GM19035 (cell line): ENCODE data around the gene MAP3K14.
"Not testable (repeated sequence)": the region's sequence is repeated elsewhere in the genome, so short reads cannot be mapped to it uniquely, and the experiment has no call there.

Source experiments
- ATAC-seq: cut with Tn5 transposase; IDR thresholded peaks from one replicate; pipeline ENCODE4 v1.9.1; 2021; ENCODE audit not compliant: unreplicated experiment

Gene MAP3K14

DNA sequence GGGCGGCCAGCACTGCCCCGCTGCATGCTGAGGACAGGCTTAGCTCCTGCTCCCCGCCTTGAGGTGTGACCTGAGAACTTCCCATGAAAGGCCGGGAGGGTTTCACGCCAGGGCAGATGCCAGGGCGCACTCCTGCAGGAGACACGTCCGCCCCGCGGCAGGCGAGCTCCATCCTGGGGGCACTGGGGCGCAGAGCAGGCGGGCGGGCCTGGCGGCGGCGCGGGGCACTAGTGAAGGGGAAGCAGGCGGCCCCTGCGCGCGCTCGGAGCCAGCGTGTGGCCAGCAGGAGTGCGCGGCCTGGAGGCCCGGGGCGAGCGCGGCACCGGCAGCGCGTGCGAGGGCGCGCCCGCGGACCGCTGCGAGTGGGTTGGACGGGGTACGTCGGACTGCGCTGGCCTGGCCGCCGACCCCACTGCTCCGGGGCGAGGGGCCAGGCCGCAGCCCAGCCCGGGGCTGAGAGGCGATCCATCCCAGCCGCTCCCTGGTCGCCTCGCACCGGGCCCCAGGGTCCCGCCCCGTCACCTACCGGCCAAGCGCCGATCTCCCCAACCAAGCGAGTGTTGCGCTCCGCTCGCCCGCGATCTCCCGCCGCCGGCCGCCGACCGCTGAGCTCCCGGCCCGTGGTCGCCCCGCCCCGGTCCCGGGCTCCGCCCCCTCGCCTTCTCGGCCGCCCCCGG is at the start of gene MAP3K14:
Gene MAP3K14 (minus strand): TSS at position 587 of the 677 bp plus-strand sequence. CDS start 26,275 bp downstream, outside the sequence.
- no peak for ATAC-seq

DNA sequence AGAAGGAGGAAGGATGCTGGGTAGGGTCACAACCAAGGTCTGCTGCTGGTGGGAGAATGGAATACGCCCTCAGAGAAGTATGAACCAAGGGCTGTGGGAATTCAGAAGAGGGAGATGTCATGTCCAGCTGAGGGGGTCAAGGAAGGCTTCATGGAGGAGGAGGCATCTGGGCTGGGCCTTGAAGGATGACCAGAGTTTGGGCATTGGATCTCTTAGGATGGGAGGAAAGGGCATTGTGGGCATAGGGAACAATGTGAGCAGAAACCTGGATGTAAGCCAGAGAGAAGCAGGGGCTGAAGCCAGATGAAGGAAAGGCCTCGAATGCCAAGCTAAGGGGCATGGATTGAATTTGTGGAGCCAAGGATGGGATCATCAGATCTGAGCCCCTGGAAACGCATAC is 49.2 kb upstream of the MAP3K14 start:
- ATAC-seq = no peak

DNA sequence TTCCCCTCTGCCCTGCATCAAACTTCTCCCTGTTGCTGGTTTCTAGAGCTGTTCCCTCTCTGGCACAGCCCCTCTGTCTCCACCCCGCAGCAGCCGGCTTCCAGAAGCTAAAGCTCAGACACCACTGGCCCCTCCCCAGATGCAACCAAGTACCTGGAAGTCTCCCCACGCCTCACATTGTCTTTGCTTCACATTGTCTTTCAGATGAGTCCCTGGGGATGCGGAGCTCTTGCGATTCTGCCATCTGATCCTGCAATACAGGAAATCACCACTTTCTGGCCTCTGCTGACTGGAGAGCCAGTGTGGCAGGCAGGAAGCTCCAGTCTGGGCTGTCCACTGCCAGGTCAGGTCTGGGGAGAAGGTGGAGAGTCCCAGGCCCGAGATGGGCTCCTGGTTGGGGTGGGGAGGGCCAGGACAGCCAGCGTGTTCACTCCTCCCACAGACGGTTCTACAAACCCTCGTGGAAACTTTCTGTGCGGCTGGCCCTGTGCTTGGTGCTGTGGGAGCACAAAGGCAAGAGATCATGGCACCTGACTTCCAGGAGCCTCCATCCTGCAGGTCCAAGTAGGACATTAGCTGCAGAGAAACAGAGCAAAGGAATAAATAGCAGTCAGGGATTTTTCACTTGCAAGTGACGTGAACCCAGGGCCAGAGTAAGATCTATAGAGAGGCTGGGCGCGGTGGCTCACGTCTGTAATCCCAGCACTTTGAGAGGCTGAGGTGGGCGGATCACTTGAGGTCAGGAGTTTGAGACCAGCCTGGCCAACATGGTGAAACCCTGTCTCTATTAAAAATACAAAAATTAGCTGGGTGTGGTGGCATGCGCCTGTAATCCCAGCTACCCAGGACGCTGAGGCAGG is 47.9 kb upstream of the MAP3K14 start:
- no peak for ATAC-seq

DNA sequence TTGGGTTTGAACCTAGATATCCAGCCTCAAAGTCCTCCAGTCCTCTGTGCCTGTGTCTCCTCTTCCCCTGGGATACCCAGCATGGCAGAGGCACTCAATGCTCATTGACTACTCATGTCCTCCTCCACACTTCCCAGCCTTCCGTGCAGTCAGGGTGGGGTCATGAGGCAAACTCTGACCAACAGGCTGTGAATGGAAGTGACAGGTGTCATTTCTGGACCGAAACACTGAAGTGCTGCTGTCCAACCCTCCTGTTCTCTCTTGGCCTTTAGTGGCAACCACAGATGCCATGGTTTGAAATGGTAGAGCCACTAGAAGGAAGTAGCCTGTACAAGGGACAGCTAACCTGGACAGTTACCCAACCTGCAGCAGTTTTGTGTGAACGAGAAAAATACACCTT is 46.7 kb upstream of the MAP3K14 start:
- ATAC-seq = no peak

DNA sequence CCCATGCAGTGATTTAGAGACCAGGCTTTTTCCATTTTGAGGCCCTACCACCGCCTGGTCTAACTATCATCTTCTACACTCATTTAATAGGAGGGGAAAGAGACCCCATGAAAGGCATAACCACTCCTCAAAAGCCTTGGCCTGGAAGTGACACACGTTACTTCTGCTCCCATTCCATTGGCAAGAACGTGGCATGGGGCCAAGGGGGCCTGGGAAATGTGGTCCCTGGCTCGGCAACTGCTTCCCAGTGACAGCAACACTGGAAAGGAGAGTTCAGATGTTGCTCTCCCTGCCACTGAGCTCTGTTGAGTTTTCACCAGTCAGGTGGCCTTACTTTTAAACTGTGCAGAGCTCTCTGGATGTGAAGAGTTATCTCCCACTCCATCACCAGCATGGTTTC is 45.2 kb upstream of the MAP3K14 start:
- ATAC-seq = no peak

DNA sequence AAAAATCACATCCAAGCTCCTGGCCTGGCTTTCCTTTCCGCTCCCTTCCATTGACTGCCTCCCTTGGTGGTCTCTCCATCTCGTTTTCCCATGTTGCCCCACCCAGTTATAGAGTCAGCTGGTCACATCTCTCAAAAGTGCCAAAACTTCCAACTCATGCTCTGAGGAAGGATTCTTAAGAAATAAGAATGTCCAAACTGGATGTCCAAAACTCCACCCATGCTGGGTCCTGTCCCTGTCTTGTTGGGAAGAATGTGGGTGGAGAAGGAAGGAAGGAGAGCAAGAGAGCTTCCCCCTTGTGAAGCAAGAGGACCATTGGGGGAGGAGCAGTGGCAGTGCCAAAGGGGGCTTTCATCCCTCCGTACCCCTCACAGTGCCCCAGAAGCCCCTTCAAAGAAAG is 44.6 kb upstream of the MAP3K14 start:
- ATAC-seq = no peak

DNA sequence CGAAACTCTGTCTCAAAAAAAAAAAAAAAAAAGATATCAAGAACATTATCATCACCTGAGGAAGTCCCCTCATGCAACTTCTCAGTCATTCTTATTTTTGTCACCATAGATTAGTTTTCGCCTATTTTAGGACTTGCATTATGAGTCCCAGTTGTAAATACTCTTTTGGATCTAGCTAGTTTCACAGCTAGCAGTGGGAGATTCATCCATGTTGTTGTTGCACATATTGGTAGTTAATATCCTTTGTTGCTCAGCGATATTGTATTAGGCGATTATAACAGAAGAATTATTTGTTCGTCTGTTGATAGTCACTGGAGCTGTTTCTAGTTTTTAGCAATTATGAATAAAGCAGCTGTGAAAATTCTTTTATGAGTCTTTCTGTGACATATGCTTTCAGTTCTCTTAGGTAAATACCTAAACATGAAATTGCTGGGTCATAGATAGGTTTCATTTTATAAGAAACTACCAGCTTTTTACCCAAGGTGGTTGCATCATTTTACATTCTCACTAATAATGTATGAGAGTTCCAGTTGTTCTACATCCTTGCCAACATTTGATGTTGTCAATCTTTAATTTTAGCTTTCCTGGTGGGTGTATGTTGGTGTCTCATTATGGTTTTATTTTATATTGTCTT is 40.7 kb upstream of the MAP3K14 start:
- ATAC-seq = no peak

DNA sequence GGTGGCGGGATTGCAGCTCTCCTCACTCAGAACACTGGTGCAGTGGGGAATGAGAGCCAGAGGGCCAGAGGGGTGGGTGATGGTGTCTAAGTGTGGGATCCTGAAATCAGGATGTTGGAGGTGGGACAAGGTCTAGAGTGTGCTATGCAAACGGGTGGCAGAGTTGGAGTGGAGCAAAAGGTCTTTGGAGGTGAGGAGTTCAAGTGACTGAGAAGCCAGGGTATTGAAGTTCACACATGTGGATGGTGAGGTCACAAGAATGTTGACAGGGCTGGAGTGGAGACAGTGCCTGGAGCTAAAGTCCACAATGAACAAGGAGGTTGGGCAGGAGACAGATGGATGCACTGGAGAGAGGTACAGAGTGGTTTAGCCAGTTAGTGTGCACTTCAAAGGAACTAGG is 38.3 kb upstream of the MAP3K14 start:
- no peak for ATAC-seq

DNA sequence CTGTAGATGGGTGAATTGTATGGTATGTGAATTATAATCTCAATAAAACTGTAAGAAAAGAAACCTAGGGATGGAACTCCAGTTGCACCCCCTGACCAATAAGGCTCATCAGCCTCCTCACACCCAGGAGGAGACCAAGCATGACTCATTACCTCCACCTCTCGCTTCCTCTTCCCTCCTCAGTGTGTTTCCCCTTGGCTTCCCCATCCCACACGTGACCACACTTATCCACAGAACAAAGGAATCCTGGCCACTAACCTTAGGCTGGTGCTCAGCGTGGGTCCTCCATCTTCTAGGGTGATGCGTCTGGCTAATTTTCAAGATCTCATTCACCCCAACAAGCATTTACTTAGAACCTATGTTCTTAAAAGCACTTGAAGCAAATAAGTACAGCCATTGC is 36.2 kb upstream of the MAP3K14 start:
- no peak for ATAC-seq

DNA sequence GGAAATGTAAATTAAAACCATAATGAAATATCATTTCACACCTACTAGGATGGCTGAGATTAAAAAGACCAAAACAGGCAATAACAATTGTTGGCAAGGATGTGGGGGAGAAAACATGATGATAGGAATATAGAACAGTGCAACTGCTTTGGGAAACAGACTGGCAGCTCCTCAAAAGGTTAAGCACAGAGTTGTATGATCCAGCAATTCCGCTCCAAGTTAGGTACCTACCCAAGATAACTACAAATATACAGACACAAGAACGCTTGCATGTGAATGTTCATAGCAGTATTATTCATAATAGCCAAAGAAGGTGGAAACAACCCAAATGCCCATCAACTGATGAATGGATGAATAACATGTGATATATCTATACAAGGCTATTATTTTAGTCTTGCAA is 35.0 kb upstream of the MAP3K14 start:
- no peak for ATAC-seq

DNA sequence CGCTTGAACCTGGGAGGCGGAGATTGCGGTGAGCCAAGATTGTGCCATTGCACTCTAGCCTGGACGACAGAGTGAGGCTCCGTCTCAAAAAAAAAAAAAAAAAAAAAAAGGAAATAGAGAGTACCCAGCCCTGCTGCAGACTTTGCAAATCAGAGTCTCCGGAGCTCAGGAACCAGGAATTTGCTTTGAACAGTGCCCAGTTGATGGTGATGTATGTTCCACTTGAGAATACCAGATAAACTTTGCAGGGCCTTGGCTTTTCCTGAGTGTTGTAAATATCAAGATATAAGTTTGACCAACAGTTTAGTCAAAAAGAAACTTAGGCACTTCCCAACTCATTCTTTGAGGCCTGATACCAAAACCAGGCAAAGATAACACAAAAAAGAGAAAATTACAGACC is 30.6 kb upstream of the MAP3K14 start:
- no peak for ATAC-seq

DNA sequence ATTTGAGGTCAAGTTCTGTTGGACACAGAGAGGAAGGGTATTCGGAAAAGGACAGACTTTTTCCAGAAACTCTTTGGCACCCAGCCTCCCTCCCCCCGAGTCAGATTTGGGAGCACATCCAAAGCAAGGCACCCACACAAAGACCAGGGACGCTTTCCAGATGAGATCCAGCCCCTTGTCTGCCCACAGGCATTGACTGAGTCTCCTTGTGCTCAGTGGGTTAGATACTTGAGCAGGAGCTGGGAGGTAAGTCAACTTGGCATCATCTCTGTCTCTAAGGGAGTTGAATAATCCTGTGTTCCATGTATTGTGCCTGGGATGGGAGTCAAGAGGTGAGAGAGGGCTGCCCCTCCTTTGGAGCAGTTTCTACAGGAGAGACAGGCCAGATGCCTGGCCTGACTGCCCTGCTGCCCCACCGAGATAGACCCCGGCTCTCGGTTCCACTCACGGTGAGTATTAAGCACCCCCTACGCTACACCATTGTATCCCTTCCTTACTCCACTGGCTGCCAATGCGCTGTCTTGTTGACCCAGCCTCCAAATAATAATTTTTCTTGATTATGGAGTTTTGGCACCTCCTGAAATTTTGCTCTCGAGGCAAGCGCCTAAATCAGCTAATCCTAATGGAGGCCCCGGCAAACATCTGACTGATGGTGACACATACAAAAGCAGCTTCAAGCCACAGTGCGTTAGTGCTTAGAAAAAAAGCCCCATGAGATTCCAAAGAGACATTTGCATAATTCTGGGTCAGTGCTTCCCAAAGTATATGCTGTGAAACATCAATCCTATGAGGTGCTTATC is 29.6 kb upstream of the MAP3K14 start:
- ATAC-seq = no peak

DNA sequence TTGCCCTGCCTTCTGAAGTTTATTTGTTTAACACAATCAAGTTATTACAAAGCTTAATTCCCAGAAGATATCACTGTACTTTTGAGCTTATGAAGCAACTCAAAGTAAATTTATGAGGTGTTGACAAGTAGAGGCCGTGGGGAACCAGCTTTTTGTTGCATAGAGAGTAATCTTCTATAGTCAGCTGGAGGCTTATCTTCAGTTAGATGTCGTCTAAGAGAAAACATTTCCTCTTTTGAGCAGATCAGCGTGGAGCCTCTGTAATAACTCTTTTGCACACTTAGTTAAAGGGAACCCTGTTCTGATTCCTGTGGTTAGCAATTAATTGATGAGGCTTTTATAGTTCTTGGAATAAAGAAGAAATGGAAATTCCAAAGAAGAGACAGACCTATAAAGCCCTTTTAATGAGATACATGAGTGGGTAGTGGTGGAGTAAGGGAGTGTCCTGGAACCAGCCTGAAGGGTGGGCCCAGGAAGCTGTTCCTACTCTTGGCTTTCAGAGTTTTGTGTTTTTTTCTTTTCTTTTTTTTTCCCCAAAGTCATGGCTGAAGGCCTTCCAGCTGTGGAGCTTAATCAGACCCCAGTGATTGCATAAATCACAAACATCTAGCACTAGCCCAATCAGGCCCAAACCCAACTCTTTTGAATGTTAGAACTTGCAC is 28.9 kb upstream of the MAP3K14 start:
- ATAC-seq = no peak

DNA sequence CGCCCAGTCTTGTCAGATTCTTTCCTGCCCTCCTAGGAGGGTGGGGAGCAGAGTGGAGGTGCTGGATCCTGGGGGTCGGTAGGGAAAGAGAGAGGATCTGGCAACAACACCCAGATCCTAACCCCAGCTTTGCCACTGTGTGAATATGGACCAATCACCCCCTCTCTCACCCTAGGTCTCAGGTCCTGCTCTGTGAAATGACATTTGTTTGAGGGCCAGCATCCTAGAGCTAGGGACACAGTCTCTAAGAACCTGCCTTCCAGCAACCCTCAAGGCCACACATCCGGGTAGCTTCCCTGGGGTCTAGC is 28.4 kb upstream of the MAP3K14 start:
- no peak for ATAC-seq

DNA sequence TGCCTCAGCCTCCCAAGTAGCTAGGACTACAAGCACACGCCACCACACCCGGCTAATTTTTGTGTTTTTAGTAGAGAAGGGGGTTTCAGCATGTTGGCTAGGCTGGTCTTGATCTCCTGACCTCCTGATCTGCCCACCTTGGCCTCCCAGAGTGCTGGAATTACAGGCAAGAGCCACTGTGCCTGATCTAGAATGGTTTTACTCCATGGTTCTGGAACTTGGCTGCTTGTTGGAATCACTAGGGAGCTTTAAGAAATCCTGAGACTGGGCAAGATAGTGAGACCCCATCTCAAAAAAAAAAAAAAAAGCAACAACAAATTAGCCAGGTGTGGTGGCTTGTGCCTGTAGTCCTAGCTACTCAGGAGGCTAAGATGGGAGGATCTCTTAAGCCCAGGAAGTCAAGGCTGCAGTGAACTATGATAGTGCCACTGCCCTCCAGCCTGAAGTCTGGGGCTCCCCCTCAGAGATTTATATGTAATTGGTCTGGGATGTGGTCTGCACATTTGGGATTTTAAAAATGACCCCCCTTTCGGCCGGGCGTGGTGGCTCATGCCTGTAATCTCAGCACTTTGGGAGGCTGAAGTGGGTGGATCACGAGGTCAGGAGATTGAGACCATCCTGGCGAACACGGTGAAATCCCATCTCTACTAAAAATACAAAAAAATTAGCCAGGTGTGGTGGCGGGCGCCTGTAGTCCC is 27.3 kb upstream of the MAP3K14 start:
- ATAC-seq = not testable (repeated sequence)

DNA sequence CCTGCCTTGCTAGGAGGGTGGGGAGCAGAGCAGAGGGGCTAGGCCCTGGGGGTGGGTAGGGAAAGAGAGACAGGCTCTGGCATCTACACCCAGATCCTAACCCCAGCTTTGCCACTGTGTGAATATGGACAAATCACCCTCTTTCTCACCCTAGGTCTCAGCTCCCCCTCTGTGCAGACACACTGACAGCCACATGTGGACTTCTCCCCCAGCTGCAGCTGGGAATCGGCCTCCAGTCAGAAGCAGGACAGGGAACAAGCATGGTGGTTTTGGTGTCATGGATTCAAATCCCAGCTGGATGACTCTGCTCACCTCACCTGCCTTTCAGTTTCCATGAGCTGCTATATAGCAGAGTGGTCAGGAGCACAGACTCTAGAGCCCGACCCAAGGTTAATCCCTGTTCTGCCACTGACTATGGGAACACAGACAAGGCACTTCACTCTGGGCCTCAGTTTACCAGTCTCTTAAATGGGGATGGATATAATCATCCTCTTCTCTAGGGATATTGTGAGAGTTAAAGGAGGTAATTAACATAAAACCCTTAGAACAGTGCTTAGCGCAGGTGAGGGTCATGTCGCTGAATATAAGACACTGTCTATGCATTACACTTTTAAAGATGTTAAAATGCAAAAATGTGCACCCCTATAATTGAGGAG is 26.2 kb upstream of the MAP3K14 start:
- no peak for ATAC-seq

DNA sequence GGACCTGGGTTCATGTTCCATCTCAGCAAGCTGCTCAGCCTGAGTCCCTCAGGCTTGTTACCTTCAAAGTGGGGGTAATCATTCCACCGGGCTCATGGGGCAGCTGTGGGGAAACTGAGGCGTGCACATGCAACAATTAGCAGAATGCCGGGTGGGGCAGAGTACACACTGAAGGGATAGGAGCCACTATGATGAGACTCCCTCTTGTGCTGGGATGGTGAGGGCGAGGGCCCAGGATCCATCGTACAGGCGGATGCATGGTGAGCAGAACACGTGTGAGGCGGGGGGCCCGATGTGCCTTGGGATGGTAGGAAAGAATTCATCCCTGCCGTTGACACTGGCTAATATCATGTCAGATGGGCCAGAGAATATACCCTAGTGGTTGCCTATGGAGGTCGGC is 25.5 kb upstream of the MAP3K14 start:
- ATAC-seq = no peak

DNA sequence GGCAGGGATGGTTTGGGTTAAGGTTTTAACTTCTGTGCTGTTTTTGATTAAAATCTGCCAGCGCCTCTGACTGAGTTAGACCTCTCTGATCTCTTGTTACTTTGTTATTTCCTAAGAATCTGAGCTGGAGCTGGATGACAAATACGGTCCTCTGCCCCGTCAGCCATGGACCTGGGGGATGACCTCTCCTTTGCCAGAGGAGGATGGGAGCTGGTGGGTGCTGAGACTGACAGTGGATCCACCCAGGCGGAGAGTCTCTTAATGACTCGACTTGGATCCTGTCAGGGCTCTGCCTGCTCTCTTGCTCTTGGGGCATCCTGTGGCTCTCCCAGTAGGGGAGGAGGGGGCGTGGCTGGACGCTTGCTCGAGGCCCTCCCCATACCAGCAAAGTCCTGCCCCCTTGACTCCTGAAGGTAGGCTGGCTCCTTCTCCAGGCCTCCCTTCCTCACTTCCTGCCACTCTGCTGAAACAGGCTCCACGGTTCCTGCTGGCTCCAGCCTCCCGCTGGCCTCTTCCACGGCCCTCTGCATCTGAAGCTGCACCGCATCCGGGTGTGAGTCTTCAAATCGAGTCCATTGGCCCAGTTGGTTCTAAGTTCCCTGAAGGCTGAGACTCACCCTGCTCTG is 24.8 kb upstream of the MAP3K14 start:
- ATAC-seq = no peak
